ENCODE results near the gene KCNC3.

GRCh38 chr19:50321831-50322230 lies 7.3 kb downstream of the KCNC3 start:
- no peak for TF ChIP-seq EZH2 (IDR thresholded peaks at IDR 0.05; ENCODE audit: borderline replicate concordance)
- TF ChIP-seq CTCF (IDR thresholded peaks at IDR 0.05; ENCODE audit: poor library complexity) = no peak
- no peak for TF ChIP-seq EZH2phosphoT487 (IDR thresholded peaks at IDR 0.05; ENCODE audit: low read depth, severe bottlenecking, unreplicated experiment)
